ENCODE results near the gene IFITM1.

DNA sequence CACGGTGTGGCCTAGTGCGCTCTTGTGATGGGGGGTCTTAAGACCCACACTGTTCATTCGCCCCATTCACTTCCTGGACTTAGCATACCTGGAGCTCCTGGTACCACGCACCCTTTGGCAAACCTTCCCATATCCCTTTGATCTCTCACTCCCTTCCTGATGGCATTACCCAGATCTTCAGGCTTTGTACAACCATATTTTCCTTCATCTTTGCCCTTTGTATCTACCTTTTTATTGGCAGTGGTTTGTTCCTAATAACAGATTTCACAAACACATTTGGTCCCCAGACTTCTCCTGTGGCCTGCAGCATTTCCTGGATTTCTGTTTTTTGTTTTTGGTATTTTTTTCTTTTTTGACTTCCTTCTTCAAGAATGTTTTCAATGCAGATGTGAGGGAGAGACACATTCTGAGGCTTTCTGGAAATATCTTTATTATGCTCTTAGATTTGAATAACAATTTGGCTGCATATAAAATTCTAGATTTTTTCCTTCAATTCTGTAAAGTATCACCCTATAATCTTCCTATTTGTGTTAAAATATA, 22.9 kb downstream of the IFITM1 start:
- TF ChIP-seq CTCF (optimal IDR thresholded peaks at IDR 0.05 in 1 of 3, IDR thresholded peaks at IDR 0.05 in 1 of 3, conservative IDR thresholded peaks at IDR 0.05 in 1 of 3; ENCODE audit: extremely low read depth in 1 of 3, insufficient read depth in 2 of 3, low read length in 3 of 3) (no peak), EZH2 (IDR thresholded peaks at IDR 0.05; ENCODE audit: low read length) (no peak)

Measured in keratinocyte (primary cell).